8988T (cell line): Measurements from ENCODE around the gene ACAA1.
A peak's percentile ranks its signal among the peaks of the same experiment; 100 is the strongest.
"Not testable (repeated sequence)": the region's sequence is repeated elsewhere in the genome, so short reads cannot be mapped to it uniquely, and the experiment has no call there.

Experiments used
- DNase-seq: peaks from one replicate; pipeline ENCODE4 v3.0.0; 2011

The ACAA1 gene, protein sequence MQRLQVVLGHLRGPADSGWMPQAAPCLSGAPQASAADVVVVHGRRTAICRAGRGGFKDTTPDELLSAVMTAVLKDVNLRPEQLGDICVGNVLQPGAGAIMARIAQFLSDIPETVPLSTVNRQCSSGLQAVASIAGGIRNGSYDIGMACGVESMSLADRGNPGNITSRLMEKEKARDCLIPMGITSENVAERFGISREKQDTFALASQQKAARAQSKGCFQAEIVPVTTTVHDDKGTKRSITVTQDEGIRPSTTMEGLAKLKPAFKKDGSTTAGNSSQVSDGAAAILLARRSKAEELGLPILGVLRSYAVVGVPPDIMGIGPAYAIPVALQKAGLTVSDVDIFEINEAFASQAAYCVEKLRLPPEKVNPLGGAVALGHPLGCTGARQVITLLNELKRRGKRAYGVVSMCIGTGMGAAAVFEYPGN

GRCh38 chr3:38136777-38137614, at the start of gene ACAA1:
Gene ACAA1 (minus strand): TSS chr3:38137127. CDS start chr3:38137035, 92 bp downstream.
- peak; percentile 93 for DNase-seq

- no peak for DNase-seq
These were observed 40.3 kb upstream of the ACAA1 start for GRCh38 chr3:38177181-38177580.

GRCh38 chr3:38173834-38174418, 37.0 kb upstream of the ACAA1 start:
- no peak for DNase-seq

GRCh38 chr3:38171622-38172021, 34.7 kb upstream of the ACAA1 start:
- no peak for DNase-seq

GRCh38 chr3:38170722-38171121, 33.8 kb upstream of the ACAA1 start:
- DNase-seq, result no peak

- no peak for DNase-seq
These were observed 32.0 kb upstream of the ACAA1 start for GRCh38 chr3:38169027-38169317.

DNA sequence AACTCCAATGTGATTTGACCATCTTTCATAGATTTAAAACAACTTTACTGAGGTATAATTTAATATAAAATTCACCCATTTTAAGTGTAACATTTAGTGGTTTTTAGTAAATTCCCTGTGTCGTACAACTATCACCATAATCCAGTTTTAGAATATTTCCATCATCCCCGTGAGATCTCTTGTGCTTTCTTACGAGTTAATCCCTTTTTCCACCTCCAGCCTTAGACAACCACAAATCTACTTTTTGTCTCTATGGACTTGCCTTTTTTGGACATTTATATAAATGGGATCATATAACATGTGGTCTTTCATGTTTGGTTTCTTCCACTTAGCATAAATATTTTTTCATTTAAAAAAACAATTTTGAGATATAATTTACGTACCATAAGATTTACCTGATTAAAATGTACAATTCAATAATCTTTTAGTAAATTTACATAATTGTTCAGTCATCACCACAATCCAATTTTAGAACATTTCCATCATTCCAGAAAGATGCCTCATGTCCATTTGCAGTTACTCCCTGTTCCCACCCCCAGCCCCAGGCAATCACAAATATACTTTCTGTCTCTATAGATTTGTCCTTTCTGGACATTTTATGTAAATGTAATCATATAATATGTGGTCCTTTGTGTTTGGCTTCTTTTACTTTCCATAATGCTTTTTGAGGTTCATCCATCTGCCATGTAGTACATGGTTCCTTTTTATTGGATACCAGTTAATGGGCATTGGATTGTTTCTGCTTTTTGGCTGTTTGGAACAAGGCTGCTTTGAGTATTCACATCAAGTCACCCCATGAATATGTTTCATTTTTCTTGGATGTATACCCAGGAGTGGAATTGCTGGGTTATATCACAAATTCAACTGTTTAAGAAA, 31.5 kb upstream of the ACAA1 start:
- DNase-seq, result no peak

DNA sequence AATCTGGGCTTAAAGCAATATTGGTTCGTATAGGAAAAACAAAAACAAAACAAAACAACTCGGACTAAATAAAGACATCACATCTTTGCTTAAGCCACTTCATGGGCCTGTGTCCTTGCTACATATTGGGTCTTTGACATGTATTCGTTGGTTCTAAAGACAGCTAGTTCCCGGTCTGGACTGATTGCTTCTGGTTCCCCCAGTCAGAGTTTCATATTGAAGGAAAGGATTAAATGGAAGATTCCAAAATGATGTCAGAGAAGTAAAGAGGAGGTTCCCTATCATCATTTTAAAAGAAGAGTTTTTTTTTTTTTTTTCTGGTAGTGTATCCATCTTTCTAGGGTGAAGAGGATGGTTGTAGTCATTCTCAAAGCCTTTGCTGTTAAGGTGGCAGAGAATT, 30.7 kb upstream of the ACAA1 start:
- DNase-seq, result no peak

DNA sequence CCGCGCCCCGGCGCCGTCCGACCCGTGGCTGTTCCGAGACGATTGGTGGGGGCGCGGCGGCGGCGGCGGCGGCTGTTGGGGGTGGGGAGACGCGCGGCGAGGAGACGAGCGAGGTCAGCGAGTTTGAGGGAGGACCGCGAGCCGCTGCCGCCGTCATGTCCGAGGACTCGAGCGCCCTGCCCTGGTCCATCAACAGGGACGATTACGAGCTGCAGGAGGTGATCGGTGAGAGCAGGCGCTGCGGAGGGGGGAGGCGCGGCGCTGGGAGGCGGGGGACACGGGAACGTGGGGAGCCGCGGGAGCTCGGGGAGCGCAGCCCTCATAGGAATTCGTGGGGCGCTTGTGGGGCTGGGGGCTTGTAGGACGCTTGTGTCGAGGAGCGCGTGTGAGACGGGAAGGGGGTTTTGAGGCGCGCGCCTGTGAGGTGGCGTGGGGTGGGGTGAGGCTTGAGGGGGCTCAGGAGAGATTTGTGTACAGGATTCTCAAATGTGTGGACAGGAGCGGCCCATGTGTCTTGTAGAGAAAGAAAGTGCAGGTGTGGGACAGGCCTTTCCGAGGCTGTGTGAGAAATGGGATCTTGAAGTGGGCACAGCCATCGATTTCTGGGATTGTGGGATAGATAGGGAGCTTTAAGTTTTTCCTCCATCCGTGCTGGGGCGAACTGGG, 28.9 kb upstream of the ACAA1 start:
- peak; percentile 55 for DNase-seq

GRCh38 chr3:38164952-38165721, 28.2 kb upstream of the ACAA1 start, which contains the start of gene OXSR1:
Gene OXSR1 (plus strand): TSS chr3:38165537. CDS start chr3:38165877, 340 bp downstream.
- peak; percentile 89 for DNase-seq

- no peak for DNase-seq
These were observed 27.7 kb upstream of the ACAA1 start for GRCh38 chr3:38164643-38164951.

DNA sequence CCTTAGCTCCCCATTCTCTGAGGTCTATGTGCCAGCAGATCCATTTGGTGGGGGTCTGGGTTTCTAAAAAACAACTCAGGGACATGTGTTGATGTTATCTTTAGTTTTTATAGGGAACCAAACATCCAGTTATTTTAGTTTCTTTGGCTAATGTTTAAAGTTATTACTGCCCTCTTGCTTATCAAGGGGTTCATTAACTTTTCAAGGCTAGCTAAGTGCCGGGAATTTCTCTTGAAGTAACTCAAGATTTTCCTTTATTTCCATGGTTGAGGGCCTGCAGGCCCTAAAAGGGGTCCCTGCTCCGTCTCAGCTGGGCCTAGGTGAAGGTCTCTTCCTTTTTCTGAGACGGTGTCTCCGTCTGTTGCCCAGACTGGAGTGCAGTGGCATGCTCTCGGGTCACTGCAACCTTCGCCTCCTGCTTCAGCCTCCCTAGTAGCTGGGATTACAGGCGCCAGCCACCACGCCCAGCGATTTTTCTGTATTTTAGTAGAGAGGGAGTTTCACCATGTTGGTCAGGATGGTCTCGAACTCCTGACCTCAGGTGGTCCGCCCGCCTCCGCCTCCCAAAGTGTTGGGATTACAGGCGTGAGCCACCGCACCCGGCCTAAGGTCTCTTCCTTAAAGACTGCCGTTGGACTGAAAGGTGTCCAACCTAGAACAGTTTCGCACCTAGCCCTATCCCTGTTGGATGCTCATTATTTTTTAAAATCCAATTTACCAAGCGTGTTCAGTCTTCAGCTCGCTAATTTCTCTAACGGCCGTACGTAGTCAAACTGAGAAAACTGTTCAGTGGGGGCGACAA, 27.1 kb upstream of the ACAA1 start:
- no peak for DNase-seq

DNA sequence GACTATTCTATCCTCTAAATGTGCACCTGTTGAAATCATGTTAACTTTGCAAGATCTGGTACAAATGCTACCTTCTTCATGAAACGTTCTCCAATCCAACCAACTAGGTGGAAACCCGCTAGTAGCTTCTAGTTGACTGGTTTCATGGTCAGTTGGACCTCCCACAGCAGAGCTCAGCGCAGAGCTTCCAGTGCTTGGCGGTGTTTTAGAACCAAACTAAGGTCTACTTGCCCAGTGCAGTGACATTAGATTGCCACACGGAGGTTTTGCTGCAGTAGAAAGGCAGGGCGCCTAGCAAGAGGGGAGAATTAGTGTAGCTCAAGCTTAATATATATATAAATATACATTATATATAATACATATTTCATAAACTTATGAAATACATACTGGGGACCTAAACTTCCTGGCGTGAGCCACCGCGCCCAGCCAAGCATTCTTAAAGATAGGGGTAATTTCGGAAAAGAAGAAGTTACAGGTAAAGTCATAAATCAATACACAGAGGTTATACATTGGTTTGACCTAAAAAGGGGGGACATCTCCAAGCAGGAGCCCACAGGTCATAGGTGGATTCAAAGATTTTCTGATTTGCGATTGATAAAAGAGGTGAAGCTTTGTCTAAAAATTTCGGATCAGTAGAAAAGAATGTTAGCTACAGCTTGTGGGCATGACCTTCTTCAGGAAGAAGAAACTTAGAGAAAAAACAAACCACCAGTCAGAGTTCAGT, 26.4 kb upstream of the ACAA1 start:
- no peak for DNase-seq

GRCh38 chr3:38160704-38161103, 23.8 kb upstream of the ACAA1 start:
- DNase-seq, result not testable (repeated sequence)

GRCh38 chr3:38158472-38158871, 21.5 kb upstream of the ACAA1 start:
- no peak for DNase-seq

DNA sequence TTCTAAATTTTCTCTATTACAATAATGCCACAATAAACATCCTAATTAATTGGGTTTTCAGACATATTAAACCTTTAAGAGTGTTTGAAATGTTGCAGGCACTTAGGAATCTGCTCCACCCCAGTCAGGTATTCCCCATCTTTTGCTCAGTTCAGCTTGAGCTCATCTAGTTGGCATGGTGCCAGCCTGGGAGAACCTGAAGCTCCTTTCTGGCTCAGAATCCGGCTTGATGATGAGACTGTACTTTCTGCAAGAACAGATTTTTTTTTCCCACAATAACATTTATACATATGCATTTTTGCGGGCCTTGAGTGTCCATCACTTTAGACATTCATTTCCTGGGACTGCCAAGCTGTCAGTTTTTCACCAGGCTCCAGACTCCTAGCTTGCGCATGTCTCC, 20.7 kb upstream of the ACAA1 start:
- DNase-seq, result no peak

DNA sequence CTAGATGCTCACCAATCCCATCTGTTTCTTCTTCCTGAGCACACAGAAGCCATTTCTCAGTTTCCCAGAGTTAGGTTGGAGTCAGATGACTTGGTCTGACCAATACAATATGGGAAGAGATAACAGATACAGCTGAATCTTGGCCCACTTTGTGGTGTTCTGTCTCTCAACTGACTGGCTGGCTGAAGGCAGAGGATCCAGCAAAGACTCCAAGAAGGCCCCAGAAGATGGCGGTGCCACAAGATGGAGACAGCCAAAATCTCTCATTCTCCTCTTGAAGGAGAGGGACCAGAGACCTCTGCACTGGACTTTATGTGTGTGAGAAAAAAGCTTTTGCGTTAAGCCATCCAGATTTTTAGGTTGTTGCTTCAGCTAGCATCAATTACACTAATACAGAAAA, 20.2 kb upstream of the ACAA1 start:
- DNase-seq, result no peak

- no peak for DNase-seq
These were observed 18.9 kb upstream of the ACAA1 start for GRCh38 chr3:38155825-38156224.

GRCh38 chr3:38154625-38155255, 17.8 kb upstream of the ACAA1 start:
- DNase-seq, result no peak
